HG03135 (cell line): ENCODE data around the gene NPIPB9.

Experiments used
- ATAC-seq: cut with Tn5 transposase; IDR thresholded peaks from one replicate; pipeline ENCODE4 v1.9.1; 2021; ENCODE audit warnings: mild to moderate bottlenecking, moderate library complexity; ENCODE audit not compliant: unreplicated experiment

The NPIPB9 gene

GRCh38 chr16:28821874-28822519, 70.4 kb downstream of the NPIPB9 start:
- no peak for ATAC-seq
